ENCODE data around the gene ABCB6. TPM values are rescaled to one million over a fixed set of nuclear protein-coding genes. Genes with fewer than 3 reads are reported as not detected.

The ABCB6 gene
- total and polyA plus RNA-seq, 2 experiments from 2014 or later, result 21.8 to 25.3 TPM

DNA sequence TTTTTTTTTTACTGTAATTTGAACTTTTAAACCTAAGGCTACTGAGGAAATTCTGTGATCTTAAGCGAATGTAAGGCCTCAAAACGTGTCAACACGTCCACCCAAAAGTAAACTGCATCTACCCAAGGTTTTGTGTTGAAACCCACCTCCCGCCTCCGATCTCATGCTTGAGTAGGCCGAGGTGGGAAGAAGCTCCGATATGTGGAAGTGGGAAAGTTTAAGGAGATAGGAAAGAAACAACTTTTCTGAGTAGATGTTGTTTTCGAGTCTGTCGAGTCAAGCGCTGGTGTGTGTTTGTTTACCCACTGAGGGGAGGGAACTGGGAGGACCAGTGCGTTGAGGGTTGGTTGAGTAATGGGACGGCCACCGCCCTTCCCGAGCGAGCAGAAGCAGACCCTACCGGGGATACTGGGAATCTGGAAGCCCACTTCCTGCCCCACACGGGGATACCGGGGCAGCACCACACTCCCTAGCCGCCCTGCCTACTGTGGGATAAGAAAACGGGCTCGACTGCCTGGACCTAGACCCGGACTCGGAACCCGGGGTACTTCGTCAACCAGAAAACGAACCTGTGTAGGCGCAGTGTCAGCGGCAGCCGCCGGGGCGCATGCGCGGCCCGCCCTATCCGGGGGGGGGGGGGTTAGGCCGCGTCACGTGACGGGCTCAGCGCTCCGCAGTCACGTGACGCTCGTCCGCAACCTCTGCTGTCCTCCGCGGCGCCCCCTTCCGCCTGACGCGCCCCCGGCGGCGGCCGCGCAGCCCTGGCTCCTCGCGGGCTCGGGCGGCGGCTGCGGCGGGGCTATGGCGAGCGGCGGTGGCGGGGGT, 41.0 kb downstream of the ABCB6 start, which contains the start of gene RETREG2:
Gene RETREG2 (plus strand): TSS at position 724 of the 825 bp plus-strand sequence. CDS start 78 bp downstream, at position 802.
- Histone ChIP-seq H3K27ac (peak within 1 kb of the TSS; percentile 98), H3K4me2 (ENCODE audit: unreplicated experiment) (peak within 1 kb of the TSS; percentile 100), H3K79me2 (ENCODE audit: insufficient read depth) (peaks cover 49% of the 10 kb centered on the region), H3K9me2 (ENCODE audit: insufficient read depth) (no peaks in the 10 kb centered on the region), H3K9me3 (ENCODE audit: low read depth) (no peaks in the 10 kb centered on the region), H3K9ac (peak within 1 kb of the TSS; percentile 95), H3K36me3 (ENCODE audit: low read depth) (peaks cover 34% of the 10 kb centered on the region; the same call in 1 of the 2 replicates), H2AFZ (peak within 1 kb of the TSS; percentile 79), H3F3A (ENCODE audit: insufficient read depth) (peaks cover 6% of the 10 kb centered on the region; the same call in 1 of the 2 replicates), H3K4me1 (ENCODE audit: insufficient read depth) (peaks cover 22% of the 10 kb centered on the region), H3K4me3 (peak within 1 kb of the TSS; percentile 92), H4K20me1 (ENCODE audit: insufficient read depth) (no peaks in the 10 kb centered on the region; the same call in 1 of the 2 replicates), H3K27me3 (replicated peaks; ENCODE audit: insufficient read depth) (no peaks in the 10 kb centered on the region)
- WGBS, 2 experiments (ENCODE audit: low coverage in 1 of 2, low lambda C conversion rate in 2 of 2, missing lambda C conversion rate in 2 of 2), result 0 to 1% methylated on average over 44 to 54 of the region's 67 CpGs
- DNase-seq, result peak; percentile 98
- no peak for TF ChIP-seq EZH2phosphoT487 (IDR thresholded peaks at IDR 0.05; ENCODE audit: insufficient read depth, low read depth)
- TF ChIP-seq EZH2 (IDR thresholded peaks at IDR 0.05; ENCODE audit: insufficient read depth, poor library complexity, severe bottlenecking), result no peak
- in situ Hi-C loops (cut with MboI), result no loop called here

DNA sequence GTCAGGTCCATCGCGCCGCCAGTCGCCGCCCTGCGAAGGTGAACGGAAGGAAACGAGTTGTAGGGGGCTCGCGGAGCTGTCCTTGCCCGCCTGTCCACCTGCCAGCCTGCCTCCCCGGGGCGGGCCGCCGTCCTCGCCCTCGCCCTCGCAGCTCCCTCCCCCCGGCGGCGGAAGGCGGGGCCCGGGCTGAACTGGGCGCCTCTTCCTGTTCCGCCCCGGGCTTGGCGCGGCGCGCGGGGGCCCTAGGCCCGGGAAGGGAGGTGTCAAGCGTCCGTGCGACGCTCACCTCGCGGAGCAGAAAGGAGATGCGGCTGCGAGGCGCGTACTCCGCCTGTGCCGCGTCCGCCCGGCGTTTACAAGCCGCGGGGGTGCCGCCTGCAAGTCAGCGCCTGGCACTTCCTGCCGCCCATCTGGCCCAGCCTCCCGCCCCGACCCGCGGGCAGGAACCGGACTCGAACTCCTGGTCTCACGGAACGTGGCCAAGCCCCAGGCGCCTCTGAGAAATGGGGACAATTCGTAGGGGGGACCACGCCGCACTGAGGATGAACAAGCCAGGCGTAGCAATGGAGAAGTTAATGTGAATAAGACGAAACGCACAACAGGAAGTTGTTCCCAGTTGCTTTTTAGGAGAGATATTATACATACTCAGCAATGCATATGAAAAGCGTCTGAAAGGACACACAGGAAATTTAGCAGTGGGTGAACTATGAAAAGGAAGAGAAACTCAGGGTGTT, 41.8 kb downstream of the ABCB6 start, which contains the start of gene CNPPD1:
Gene CNPPD1 (minus strand): TSS at position 108 of the 734 bp plus-strand sequence. CDS start 97 bp downstream, at position 11.
- Histone ChIP-seq H3K4me1 (ENCODE audit: insufficient read depth) (peaks cover 22% of the 10 kb centered on the region), H3K4me2 (ENCODE audit: unreplicated experiment) (peak within 1 kb of the TSS; percentile 98), H3K9me3 (ENCODE audit: low read depth) (no peaks in the 10 kb centered on the region), H3F3A (ENCODE audit: insufficient read depth) (peaks cover 8% of the 10 kb centered on the region; the same call in 1 of the 2 replicates), H3K9ac (peak within 1 kb of the TSS; percentile 95), H3K79me2 (ENCODE audit: insufficient read depth) (peaks cover 49% of the 10 kb centered on the region), H3K4me3 (peak within 1 kb of the TSS; percentile 92), H2AFZ (peak within 1 kb of the TSS; percentile 79), H3K27me3 (replicated peaks; ENCODE audit: insufficient read depth) (no peaks in the 10 kb centered on the region), H3K9me2 (ENCODE audit: insufficient read depth) (no peaks in the 10 kb centered on the region), H3K27ac (peak within 1 kb of the TSS; percentile 98), H3K36me3 (ENCODE audit: low read depth) (peaks cover 26% of the 10 kb centered on the region; the same call in 1 of the 2 replicates), H4K20me1 (ENCODE audit: insufficient read depth) (no peaks in the 10 kb centered on the region; the same call in 1 of the 2 replicates)
- peak; percentile 90 for DNase-seq
- TF ChIP-seq EZH2phosphoT487 (IDR thresholded peaks at IDR 0.05; ENCODE audit: insufficient read depth, low read depth) (no peak), EZH2 (IDR thresholded peaks at IDR 0.05; ENCODE audit: insufficient read depth, poor library complexity, severe bottlenecking) (no peak)
- in situ Hi-C loops (cut with MboI), result no loop called here
- WGBS, 2 experiments (ENCODE audit: low coverage in 1 of 2, low lambda C conversion rate in 2 of 2, missing lambda C conversion rate in 2 of 2), result 0 to 1% methylated on average over 46 to 51 of the region's 69 CpGs

DNA sequence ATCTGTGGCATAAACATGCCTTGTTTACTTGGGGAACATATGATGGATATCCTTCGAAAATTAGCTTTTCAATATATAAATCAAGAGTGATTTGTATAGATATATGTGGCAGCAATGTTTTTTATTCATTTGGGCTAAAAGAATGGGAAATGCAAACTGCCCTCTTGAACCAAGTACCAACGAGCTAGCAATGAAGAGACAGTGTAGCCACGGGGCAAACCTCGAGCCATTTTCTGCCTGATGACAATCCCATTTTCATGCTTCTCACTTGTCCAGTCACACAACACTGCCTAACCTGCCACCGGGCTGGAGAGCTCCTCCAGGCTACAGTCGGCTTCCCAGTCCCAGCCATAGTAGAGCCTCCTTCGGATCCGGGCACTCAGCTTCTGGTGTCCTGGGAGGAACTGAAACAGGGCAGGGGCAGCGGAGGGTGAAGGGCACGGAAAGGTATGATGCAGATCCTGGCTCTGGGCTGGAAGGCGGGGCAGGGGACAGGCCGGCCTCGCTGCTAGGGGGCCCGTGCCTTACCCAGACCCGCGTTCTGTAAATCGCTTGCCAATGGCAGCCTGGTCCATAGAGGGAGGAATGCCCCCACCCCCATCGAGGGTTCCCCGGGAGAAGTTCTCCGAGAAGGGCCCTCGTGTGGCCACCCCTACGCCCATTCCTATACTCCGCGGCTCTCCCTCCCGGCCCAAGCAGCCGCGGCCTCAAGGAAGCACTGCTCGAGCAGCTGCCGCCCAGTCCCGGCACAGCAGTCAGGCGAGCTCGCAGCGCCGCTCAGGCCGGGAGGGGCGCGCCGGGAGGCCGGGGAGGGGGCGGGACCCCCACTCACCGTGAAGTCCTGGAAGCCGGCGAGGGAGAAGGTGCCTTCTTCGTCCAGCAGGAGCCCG, 42.6 kb downstream of the ABCB6 start:
- Histone ChIP-seq H4K20me1 (ENCODE audit: insufficient read depth) (no peaks in the 10 kb centered on the region; the same call in 1 of the 2 replicates), H3K4me3 (peak overlapping the region; percentile 92), H3K9me2 (ENCODE audit: insufficient read depth) (no peaks in the 10 kb centered on the region), H3K4me2 (ENCODE audit: unreplicated experiment) (peak overlapping the region; percentile 98), H3K27ac (peak overlapping the region; percentile 98), H3K4me1 (ENCODE audit: insufficient read depth) (peaks cover 28% of the 10 kb centered on the region), H3K9ac (peak overlapping the region; percentile 95), H3K36me3 (ENCODE audit: low read depth) (peaks cover 19% of the 10 kb centered on the region; the same call in 1 of the 2 replicates), H3F3A (ENCODE audit: insufficient read depth) (peaks cover 16% of the 10 kb centered on the region), H2AFZ (peak overlapping the region; percentile 79), H3K27me3 (replicated peaks; ENCODE audit: insufficient read depth) (no peaks in the 10 kb centered on the region), H3K79me2 (ENCODE audit: insufficient read depth) (peaks cover 49% of the 10 kb centered on the region), H3K9me3 (ENCODE audit: low read depth) (no peaks in the 10 kb centered on the region)
- WGBS, 2 experiments (ENCODE audit: low coverage in 1 of 2, low lambda C conversion rate in 2 of 2, missing lambda C conversion rate in 2 of 2), result 2 to 3% methylated on average over 32 to 36 of the region's 45 CpGs
- TF ChIP-seq EZH2phosphoT487 (IDR thresholded peaks at IDR 0.05; ENCODE audit: insufficient read depth, low read depth) (no peak), EZH2 (IDR thresholded peaks at IDR 0.05; ENCODE audit: insufficient read depth, poor library complexity, severe bottlenecking) (no peak)
- in situ Hi-C loops (cut with MboI), result no loop called here
- DNase-seq, result peak; percentile 70

Data from GM23248 (cell line).